Measurements from ENCODE around the gene RILP. TPM values are rescaled to one million over a fixed set of nuclear protein-coding genes. Genes with fewer than 3 reads are reported as not detected.

The RILP gene
- 8.7 TPM for polyA plus RNA-seq (2013, experiment 1 of 2)
- 8.5 TPM for polyA plus RNA-seq (2013, experiment 2 of 2)

- no peaks in the 10 kb centered on the region for H3K27me3 ChIP-seq (ENCODE audit: insufficient read depth, low read length, poor library complexity)
- H3K4me2 ChIP-seq (ENCODE audit: low read length): peak within 1 kb of the TSS; percentile 89
- peak; percentile 70 for DNase-seq
- H3K27ac ChIP-seq (ENCODE audit: low read depth, low read length): peak within 1 kb of the TSS; percentile 56
- H3K18ac ChIP-seq (ENCODE audit: low read length): no peak within 1 kb of the TSS
- peak within 1 kb of the TSS; percentile 89 for H3K56ac ChIP-seq (ENCODE audit: low read length)
- no peaks in the 10 kb centered on the region for H3K79me1 ChIP-seq (ENCODE audit: low read length)
- no peak within 1 kb of the TSS for H2BK15ac ChIP-seq (replicated peaks; ENCODE audit: low read depth)
- no peak within 1 kb of the TSS for H4K8ac ChIP-seq (ENCODE audit: low read depth, low read length)
- H3K36me3 ChIP-seq (ENCODE audit: control insufficient read depth, insufficient read depth, low read length): peaks cover 27% of the 10 kb centered on the region
- peak within 1 kb of the TSS; percentile 73 for H3K9ac ChIP-seq (ENCODE audit: low read length)
- no peak within 1 kb of the TSS for H4K5ac ChIP-seq (ENCODE audit: low read length)
- H3K79me2 ChIP-seq (ENCODE audit: control insufficient read depth, insufficient read depth, low read length): no peaks in the 10 kb centered on the region
- H3K23ac ChIP-seq (ENCODE audit: low read length): no peak within 1 kb of the TSS
- H2BK120ac ChIP-seq (ENCODE audit: low read depth, low read length): no peak within 1 kb of the TSS
- H3K4me1 ChIP-seq (ENCODE audit: control insufficient read depth, low read depth, low read length): peaks cover 5% of the 10 kb centered on the region
- H3K4me3 ChIP-seq (ENCODE audit: low read length): peak within 1 kb of the TSS; percentile 19
- no peak within 1 kb of the TSS for H2BK5ac ChIP-seq (ENCODE audit: low read length)
- H2AK5ac ChIP-seq (ENCODE audit: low read length): no peak within 1 kb of the TSS
- no CpG with 5 or more reads among the region's 23 CpGs for WGBS (ENCODE audit: extremely low coverage, insufficient coverage, low lambda C conversion rate)
- no peak within 1 kb of the TSS for H3K4ac ChIP-seq (ENCODE audit: low read depth, low read length)
Observed at GRCh38 chr17:1649844-1650501, at the start of gene RILP. Gene RILP, minus strand, starts transcription at chr17:1649866. Its CDS starts 62 bp downstream, at chr17:1649804.

DNA sequence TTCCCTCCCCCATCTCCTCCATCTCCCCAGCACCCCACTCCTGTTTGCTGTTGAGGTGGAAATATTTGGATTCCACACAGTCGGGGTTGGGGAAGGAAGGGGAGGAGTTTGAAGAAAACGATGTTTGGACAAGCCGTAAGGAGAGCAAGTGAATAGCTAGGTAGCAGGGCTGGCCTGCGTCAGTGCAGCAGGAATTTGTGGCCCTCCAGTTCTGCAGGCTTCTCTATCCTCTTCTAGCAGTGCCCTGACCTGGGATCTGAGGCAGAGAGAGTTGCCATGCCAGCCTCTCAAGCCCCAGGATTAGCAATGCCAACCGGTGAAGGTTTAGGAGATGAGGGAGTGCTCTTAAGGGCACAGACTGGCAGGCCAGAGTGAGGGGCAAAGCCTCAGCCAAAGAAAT, 48.0 kb upstream of the RILP start:
- Histone ChIP-seq H4K8ac (ENCODE audit: low read depth, low read length) (no peak overlapping the region), H3K27ac (ENCODE audit: low read depth, low read length) (no peak overlapping the region), H3K4me3 (ENCODE audit: low read length) (no peak overlapping the region), H3K18ac (ENCODE audit: low read length) (no peak overlapping the region), H2AK5ac (ENCODE audit: low read length) (no peak overlapping the region), H3K79me2 (ENCODE audit: control insufficient read depth, insufficient read depth, low read length) (no peaks in the 10 kb centered on the region), H3K4me2 (ENCODE audit: low read length) (no peak overlapping the region), H3K4me1 (ENCODE audit: control insufficient read depth, low read depth, low read length) (no peaks in the 10 kb centered on the region), H2BK15ac (replicated peaks; ENCODE audit: low read depth) (no peak overlapping the region), H3K23ac (ENCODE audit: low read length) (no peak overlapping the region), H3K9ac (ENCODE audit: low read length) (no peak overlapping the region), H4K5ac (ENCODE audit: low read length) (no peak overlapping the region), H3K4ac (ENCODE audit: low read depth, low read length) (no peak overlapping the region), H3K36me3 (ENCODE audit: control insufficient read depth, insufficient read depth, low read length) (no peaks in the 10 kb centered on the region), H2BK5ac (ENCODE audit: low read length) (no peak overlapping the region), H2BK120ac (ENCODE audit: low read depth, low read length) (no peak overlapping the region), H3K27me3 (ENCODE audit: insufficient read depth, low read length, poor library complexity) (no peaks in the 10 kb centered on the region), H3K56ac (ENCODE audit: low read length) (no peak overlapping the region), H3K79me1 (ENCODE audit: low read length) (no peaks in the 10 kb centered on the region)
- whole genome bisulfite sequencing (ENCODE audit: extremely low coverage, insufficient coverage, low lambda C conversion rate): no CpG with 5 or more reads among the region's 5 CpGs
- no peak for DNase-seq

- Histone ChIP-seq H3K36me3 (ENCODE audit: control insufficient read depth, insufficient read depth, low read length) (no peaks in the 10 kb centered on the region), H3K4ac (ENCODE audit: low read depth, low read length) (no peak overlapping the region), H3K4me2 (ENCODE audit: low read length) (no peak overlapping the region), H3K9ac (ENCODE audit: low read length) (no peak overlapping the region), H4K5ac (ENCODE audit: low read length) (no peak overlapping the region), H3K18ac (ENCODE audit: low read length) (no peak overlapping the region), H3K27me3 (ENCODE audit: insufficient read depth, low read length, poor library complexity) (no peaks in the 10 kb centered on the region), H3K56ac (ENCODE audit: low read length) (no peak overlapping the region), H3K23ac (ENCODE audit: low read length) (no peak overlapping the region), H3K4me1 (ENCODE audit: control insufficient read depth, low read depth, low read length) (no peaks in the 10 kb centered on the region), H2BK120ac (ENCODE audit: low read depth, low read length) (no peak overlapping the region), H2BK5ac (ENCODE audit: low read length) (no peak overlapping the region), H2BK15ac (replicated peaks; ENCODE audit: low read depth) (no peak overlapping the region), H3K4me3 (ENCODE audit: low read length) (no peak overlapping the region), H4K8ac (ENCODE audit: low read depth, low read length) (no peak overlapping the region), H3K27ac (ENCODE audit: low read depth, low read length) (no peak overlapping the region), H3K79me1 (ENCODE audit: low read length) (no peaks in the 10 kb centered on the region), H3K79me2 (ENCODE audit: control insufficient read depth, insufficient read depth, low read length) (no peaks in the 10 kb centered on the region), H2AK5ac (ENCODE audit: low read length) (no peak overlapping the region)
- WGBS (ENCODE audit: extremely low coverage, insufficient coverage, low lambda C conversion rate): no CpG with 5 or more reads among the region's 8 CpGs
- DNase-seq: no peak
Observed at GRCh38 chr17:1695365-1695764, 45.7 kb upstream of the RILP start.

DNA sequence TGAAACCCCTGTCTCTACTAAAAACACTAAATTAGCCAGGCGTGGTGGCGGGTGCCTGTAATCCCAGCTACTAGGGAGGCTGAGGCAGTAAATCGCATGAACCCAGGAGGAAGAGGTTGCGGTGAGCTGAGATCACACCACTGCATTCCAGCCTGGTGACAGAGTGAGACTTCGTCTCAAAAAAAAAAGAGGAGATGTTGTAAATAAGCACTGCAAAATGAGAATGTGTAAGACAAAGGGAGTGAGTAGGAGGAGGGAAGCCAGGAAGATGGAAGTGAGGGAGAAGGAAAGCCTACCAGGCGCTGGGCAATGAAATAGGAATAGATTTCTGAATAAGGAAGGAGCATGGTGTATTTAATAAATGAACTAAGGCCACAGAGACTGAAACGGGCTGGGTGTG, 43.7 kb upstream of the RILP start:
- Histone ChIP-seq H2BK5ac (ENCODE audit: low read length) (no peak overlapping the region), H3K9ac (ENCODE audit: low read length) (no peak overlapping the region), H3K79me2 (ENCODE audit: control insufficient read depth, insufficient read depth, low read length) (no peaks in the 10 kb centered on the region), H4K8ac (ENCODE audit: low read depth, low read length) (no peak overlapping the region), H2BK120ac (ENCODE audit: low read depth, low read length) (no peak overlapping the region), H3K23ac (ENCODE audit: low read length) (no peak overlapping the region), H3K4ac (ENCODE audit: low read depth, low read length) (no peak overlapping the region), H4K5ac (ENCODE audit: low read length) (no peak overlapping the region), H3K79me1 (ENCODE audit: low read length) (no peaks in the 10 kb centered on the region), H3K27me3 (ENCODE audit: insufficient read depth, low read length, poor library complexity) (no peaks in the 10 kb centered on the region), H3K4me1 (ENCODE audit: control insufficient read depth, low read depth, low read length) (no peaks in the 10 kb centered on the region), H3K36me3 (ENCODE audit: control insufficient read depth, insufficient read depth, low read length) (no peaks in the 10 kb centered on the region), H2BK15ac (replicated peaks; ENCODE audit: low read depth) (no peak overlapping the region), H3K27ac (ENCODE audit: low read depth, low read length) (no peak overlapping the region), H3K18ac (ENCODE audit: low read length) (no peak overlapping the region), H3K56ac (ENCODE audit: low read length) (no peak overlapping the region), H2AK5ac (ENCODE audit: low read length) (no peak overlapping the region), H3K4me2 (ENCODE audit: low read length) (no peak overlapping the region), H3K4me3 (ENCODE audit: low read length) (no peak overlapping the region)
- WGBS (ENCODE audit: extremely low coverage, insufficient coverage, low lambda C conversion rate): no CpG with 5 or more reads among the region's 7 CpGs
- no peak for DNase-seq

DNA sequence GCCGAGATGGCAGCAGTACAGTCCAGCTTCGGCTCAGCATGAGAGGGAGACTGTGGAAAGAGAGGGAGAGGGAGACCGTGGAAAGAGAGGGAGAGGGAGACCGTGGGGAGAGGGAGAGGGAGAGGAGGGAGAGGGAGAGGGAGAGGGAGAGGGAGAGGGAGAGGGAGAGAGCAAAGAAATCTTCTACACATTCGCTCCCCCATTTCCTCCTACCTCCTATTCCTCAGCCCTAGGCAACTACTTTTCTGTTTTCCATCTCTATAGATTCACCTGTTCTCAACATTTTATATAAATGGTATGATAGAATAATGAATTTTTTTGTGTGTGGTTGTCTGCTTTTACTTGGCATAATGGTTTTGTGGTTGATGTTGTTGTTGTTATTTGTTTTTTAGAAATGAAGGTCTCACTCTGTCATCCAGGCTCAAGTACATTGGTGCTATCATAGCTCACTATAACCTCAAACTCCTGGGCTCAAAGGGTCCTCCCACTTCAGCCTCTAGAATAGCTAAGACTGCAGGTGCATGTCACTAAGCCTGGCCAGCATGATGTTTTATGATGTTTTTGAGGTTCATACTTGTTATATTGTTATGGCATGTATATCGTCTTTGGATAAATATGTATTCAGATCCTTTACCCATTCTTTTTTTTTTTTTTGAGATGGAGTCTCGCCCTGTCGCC, 41.0 kb upstream of the RILP start:
- Histone ChIP-seq H3K4me1 (ENCODE audit: control insufficient read depth, low read depth, low read length) (no peaks in the 10 kb centered on the region), H3K4me2 (ENCODE audit: low read length) (no peak overlapping the region)

More for the DNA sequence above, 41.0 kb upstream of the RILP start:
- H3K79me1 ChIP-seq (ENCODE audit: low read length): no peaks in the 10 kb centered on the region
- no peak overlapping the region for H3K23ac ChIP-seq (ENCODE audit: low read length)
- no peak overlapping the region for H3K4me3 ChIP-seq (ENCODE audit: low read length)
- H4K8ac ChIP-seq (ENCODE audit: low read depth, low read length): no peak overlapping the region
- H3K9ac ChIP-seq (ENCODE audit: low read length): no peak overlapping the region
- H3K79me2 ChIP-seq (ENCODE audit: control insufficient read depth, insufficient read depth, low read length): no peaks in the 10 kb centered on the region
- no peak overlapping the region for H3K18ac ChIP-seq (ENCODE audit: low read length)
- H2BK15ac ChIP-seq (replicated peaks; ENCODE audit: low read depth): no peak overlapping the region
- H4K5ac ChIP-seq (ENCODE audit: low read length): no peak overlapping the region
- WGBS (ENCODE audit: extremely low coverage, insufficient coverage, low lambda C conversion rate): no CpG with 5 or more reads among the region's 8 CpGs
- no peaks in the 10 kb centered on the region for H3K27me3 ChIP-seq (ENCODE audit: insufficient read depth, low read length, poor library complexity)
- no peak overlapping the region for H3K4ac ChIP-seq (ENCODE audit: low read depth, low read length)
- no peak overlapping the region for H2BK120ac ChIP-seq (ENCODE audit: low read depth, low read length)
- no peak overlapping the region for H2AK5ac ChIP-seq (ENCODE audit: low read length)
- H2BK5ac ChIP-seq (ENCODE audit: low read length): no peak overlapping the region
- no peak for DNase-seq
- H3K36me3 ChIP-seq (ENCODE audit: control insufficient read depth, insufficient read depth, low read length): no peaks in the 10 kb centered on the region
- no peak overlapping the region for H3K27ac ChIP-seq (ENCODE audit: low read depth, low read length)
- no peak overlapping the region for H3K56ac ChIP-seq (ENCODE audit: low read length)

Data from mesendoderm (in vitro differentiated cells).